ENCODE results near the gene MIAT. TPM values are rescaled to one million over a fixed set of nuclear protein-coding genes. Genes with fewer than 3 reads are reported as not detected.

The MIAT gene
- total and polyA plus RNA-seq, 2 of the 13 experiments (the other 11 are each of a cell fraction or from before 2014, with no cell fraction given), result 0.04 TPM; not detected in 1

GRCh38 chr22:26669060-26669481 lies 11.7 kb downstream of the MIAT start:
- Histone ChIP-seq H4K20me1 (ENCODE audit: insufficient read depth, low read length) (no peaks in the 10 kb centered on the region), H2AFZ (ENCODE audit: low read length) (no peak overlapping the region), H3K9me3 (ENCODE audit: low read length) (peaks cover 17% of the 10 kb centered on the region), H3K27me3 (ENCODE audit: control insufficient read depth in 1 of 2, insufficient read depth in 2 of 2, low read length in 2 of 2) (peaks cover 0 to 8% of the 10 kb centered on the region in 2 experiments; a peak in 1 of 5 replicates), H3K27ac (ENCODE audit: extremely low read length, insufficient read depth, low read length) (no peak overlapping the region), H3K9ac (ENCODE audit: insufficient read depth, low read depth, low read length) (no peak overlapping the region), H3K4me2 (ENCODE audit: low read depth, low read length) (no peak overlapping the region), H3K4me3 (replicated peaks in 1 of 3; ENCODE audit: insufficient read depth in 1 of 3, low read depth in 2 of 3, low read length in 3 of 3) (no peak overlapping the region), H3K4me1 (ENCODE audit: insufficient read depth, low read length) (peaks cover 14% of the 10 kb centered on the region), H3K36me3 (replicated peaks in 1 of 2; ENCODE audit: control insufficient read depth in 1 of 2, insufficient read depth in 2 of 2, low read length in 2 of 2) (no peaks in the 10 kb centered on the region), H3K79me2 (ENCODE audit: insufficient read depth, low read length) (no peaks in the 10 kb centered on the region)
- intact Hi-C loops (cut with micrococcal nuclease; ENCODE audit: unreplicated experiment), result loop anchor here (5.0 kb wide), 1 partner anchor 307 kb away; no protein-coding TSS in a partner anchor
- peak; percentile 80 for ATAC-seq
- CTCF ChIA-PET (ENCODE audit: low intra/inter-chr PET ratio, low total read pairs), result no interaction called here
- no TSS peak for BruUV-seq (replicated peaks)
- POLR2A ChIA-PET, result no interaction called here
- DNase-seq (ENCODE audit: low spot score), result peak; percentile 32
- in situ Hi-C loops (cut with HindIII; ENCODE audit: extremely low pct_ligation_motif_present, low pct_unique_long_range_greater_than_20kb), result no loop called here
- TF ChIP-seq CAMTA2 (CRISPR knock-in tag; IDR thresholded peaks at IDR 0.05; ENCODE audit: borderline replicate concordance), result no peak
- TF ChIP-seq ZNF552 (CRISPR knock-in tag; IDR thresholded peaks at IDR 0.05; ENCODE audit: borderline replicate concordance), result no peak
- TF ChIP-seq, protein P1, sequence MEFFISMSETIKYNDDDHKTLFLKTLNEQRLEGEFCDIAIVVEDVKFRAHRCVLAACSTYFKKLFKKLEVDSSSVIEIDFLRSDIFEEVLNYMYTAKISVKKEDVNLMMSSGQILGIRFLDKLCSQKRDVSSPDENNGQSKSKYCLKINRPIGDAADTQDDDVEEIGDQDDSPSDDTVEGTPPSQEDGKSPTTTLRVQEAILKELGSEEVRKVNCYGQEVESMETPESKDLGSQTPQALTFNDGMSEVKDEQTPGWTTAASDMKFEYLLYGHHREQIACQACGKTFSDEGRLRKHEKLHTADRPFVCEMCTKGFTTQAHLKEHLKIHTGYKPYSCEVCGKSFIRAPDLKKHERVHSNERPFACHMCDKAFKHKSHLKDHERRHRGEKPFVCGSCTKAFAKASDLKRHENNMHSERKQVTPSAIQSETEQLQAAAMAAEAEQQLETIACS (CRISPR knock-in tag; IDR thresholded peaks at IDR 0.05), result no peak
- no peak for TF ChIP-seq ETV6 (CRISPR knock-in tag; conservative IDR thresholded peaks at IDR 0.05)
- TF ChIP-seq, protein P2, sequence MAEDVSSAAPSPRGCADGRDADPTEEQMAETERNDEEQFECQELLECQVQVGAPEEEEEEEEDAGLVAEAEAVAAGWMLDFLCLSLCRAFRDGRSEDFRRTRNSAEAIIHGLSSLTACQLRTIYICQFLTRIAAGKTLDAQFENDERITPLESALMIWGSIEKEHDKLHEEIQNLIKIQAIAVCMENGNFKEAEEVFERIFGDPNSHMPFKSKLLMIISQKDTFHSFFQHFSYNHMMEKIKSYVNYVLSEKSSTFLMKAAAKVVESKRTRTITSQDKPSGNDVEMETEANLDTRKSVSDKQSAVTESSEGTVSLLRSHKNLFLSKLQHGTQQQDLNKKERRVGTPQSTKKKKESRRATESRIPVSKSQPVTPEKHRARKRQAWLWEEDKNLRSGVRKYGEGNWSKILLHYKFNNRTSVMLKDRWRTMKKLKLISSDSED (CRISPR knock-in tag; IDR thresholded peaks at IDR 0.05), result no peak
- no peak for TF ChIP-seq GFI1 (CRISPR knock-in tag; IDR thresholded peaks at IDR 0.05; ENCODE audit: borderline replicate concordance)
- no peak for TF ChIP-seq FOXJ3 (CRISPR knock-in tag; IDR thresholded peaks at IDR 0.05; ENCODE audit: borderline replicate concordance)
- no peak for TF ChIP-seq NFRKB (IDR thresholded peaks at IDR 0.05)
- no CpG with 5 or more reads among the region's 2 CpGs for WGBS (ENCODE audit: low lambda C conversion rate)
- FAIRE-seq, result peak; percentile 18
